ENCODE measurements around the gene SLC9C2. TPM values are rescaled to one million over a fixed set of nuclear protein-coding genes. Genes with fewer than 3 reads are reported as not detected.

SLC9C2 gene
- total RNA-seq, 1 experiment from 2014 or later, result not detected

- Histone ChIP-seq H3K36me3 (ENCODE audit: control insufficient read depth, insufficient read depth, low read length) (peaks cover 21% of the 10 kb centered on the region), H3K4me1 (ENCODE audit: control insufficient read depth, insufficient read depth, low read length) (no peaks in the 10 kb centered on the region), H3K27me3 (ENCODE audit: control insufficient read depth, insufficient read depth, low read length) (no peaks in the 10 kb centered on the region), H3K9me3 (ENCODE audit: control insufficient read depth, insufficient read depth, low read depth, low read length) (no peaks in the 10 kb centered on the region), H3K4me3 (ENCODE audit: low read depth in 2 of 2, low read length in 2 of 2) (no peak overlapping the region), H3K27ac (ENCODE audit: low read length) (no peak overlapping the region)
- ChIA-PET CTCF (no interaction called here), POLR2A (no interaction called here)
- in situ Hi-C loops (cut with HindIII; ENCODE audit: low pct_unique_long_range_greater_than_20kb, low sequenced_read_pairs), result no loop called here
- no TSS peak for BruUV-seq (replicated peaks)
- DNase-seq (ENCODE audit: low read depth, low spot score) (no peak), ATAC-seq (no peak)
- TF ChIP-seq REST (IDR thresholded peaks at IDR 0.05; ENCODE audit: insufficient read depth in 1 of 2, low read depth in 2 of 2, low read length in 1 of 2), result no peak
- TF ChIP-seq, protein P1, sequence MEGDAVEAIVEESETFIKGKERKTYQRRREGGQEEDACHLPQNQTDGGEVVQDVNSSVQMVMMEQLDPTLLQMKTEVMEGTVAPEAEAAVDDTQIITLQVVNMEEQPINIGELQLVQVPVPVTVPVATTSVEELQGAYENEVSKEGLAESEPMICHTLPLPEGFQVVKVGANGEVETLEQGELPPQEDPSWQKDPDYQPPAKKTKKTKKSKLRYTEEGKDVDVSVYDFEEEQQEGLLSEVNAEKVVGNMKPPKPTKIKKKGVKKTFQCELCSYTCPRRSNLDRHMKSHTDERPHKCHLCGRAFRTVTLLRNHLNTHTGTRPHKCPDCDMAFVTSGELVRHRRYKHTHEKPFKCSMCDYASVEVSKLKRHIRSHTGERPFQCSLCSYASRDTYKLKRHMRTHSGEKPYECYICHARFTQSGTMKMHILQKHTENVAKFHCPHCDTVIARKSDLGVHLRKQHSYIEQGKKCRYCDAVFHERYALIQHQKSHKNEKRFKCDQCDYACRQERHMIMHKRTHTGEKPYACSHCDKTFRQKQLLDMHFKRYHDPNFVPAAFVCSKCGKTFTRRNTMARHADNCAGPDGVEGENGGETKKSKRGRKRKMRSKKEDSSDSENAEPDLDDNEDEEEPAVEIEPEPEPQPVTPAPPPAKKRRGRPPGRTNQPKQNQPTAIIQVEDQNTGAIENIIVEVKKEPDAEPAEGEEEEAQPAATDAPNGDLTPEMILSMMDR (IDR thresholded peaks at IDR 0.05), result no peak
- no peak for TF ChIP-seq POLR2AphosphoS5 (IDR thresholded peaks at IDR 0.05; ENCODE audit: low read depth, low read length)
- TF ChIP-seq TCF7L2 (IDR thresholded peaks at IDR 0.05; ENCODE audit: low read depth, low read length), result no peak
- TF ChIP-seq SIN3A (IDR thresholded peaks at IDR 0.05; ENCODE audit: borderline replicate concordance, insufficient read depth, low read depth, low read length), result no peak
- intact Hi-C loops (cut with micrococcal nuclease; ENCODE audit: unreplicated experiment), result no loop called here
Observed at GRCh38 chr1:173489929-173490328, 112.9 kb downstream of the SLC9C2 start.

GRCh38 chr1:173489149-173489600, 113.7 kb downstream of the SLC9C2 start:
- no peak; the same call in 1 of the 2 replicates for ATAC-seq
- Histone ChIP-seq H3K4me3 (ENCODE audit: low read depth in 2 of 2, low read length in 2 of 2) (no peak overlapping the region), H3K27me3 (ENCODE audit: control insufficient read depth, insufficient read depth, low read length) (no peaks in the 10 kb centered on the region), H3K36me3 (ENCODE audit: control insufficient read depth, insufficient read depth, low read length) (peaks cover 28% of the 10 kb centered on the region), H3K9me3 (ENCODE audit: control insufficient read depth, insufficient read depth, low read depth, low read length) (no peaks in the 10 kb centered on the region), H3K4me1 (ENCODE audit: control insufficient read depth, insufficient read depth, low read length) (no peaks in the 10 kb centered on the region), H3K27ac (ENCODE audit: low read length) (no peak overlapping the region)
- in situ Hi-C loops (cut with HindIII; ENCODE audit: low pct_unique_long_range_greater_than_20kb, low sequenced_read_pairs) (no loop called here), intact Hi-C loops (cut with micrococcal nuclease; ENCODE audit: unreplicated experiment) (no loop called here)
- ChIA-PET CTCF (no interaction called here), POLR2A (no interaction called here)
- no TSS peak for BruUV-seq (replicated peaks)
- DNase-seq (ENCODE audit: low read depth, low spot score), result no peak
- no peak for TF ChIP-seq POLR2AphosphoS5 (IDR thresholded peaks at IDR 0.05; ENCODE audit: low read depth, low read length)
- TF ChIP-seq TCF7L2 (IDR thresholded peaks at IDR 0.05; ENCODE audit: low read depth, low read length), result no peak
- TF ChIP-seq, protein P1 (IDR thresholded peaks at IDR 0.05), result no peak
- TF ChIP-seq SIN3A (IDR thresholded peaks at IDR 0.05; ENCODE audit: borderline replicate concordance, insufficient read depth, low read depth, low read length), result no peak

All from Panc1 (cell line).